Stimulated activated CD4-positive, alpha-beta T cell treated with anti-CD3 and anti-CD28 coated beads, Interleukin-1b, Interleukin-23, amount 100 ng/mL, for 1 hour (primary cell): ENCODE measurements around the gene GPR6.

Experiments used
- DNase-seq, 2 donors: peaks; one replicate each; pipeline ENCODE4 v3.0.0-alpha.2; 2020; ENCODE audit warnings: low read depth in 2 of 2

Gene GPR6

DNA sequence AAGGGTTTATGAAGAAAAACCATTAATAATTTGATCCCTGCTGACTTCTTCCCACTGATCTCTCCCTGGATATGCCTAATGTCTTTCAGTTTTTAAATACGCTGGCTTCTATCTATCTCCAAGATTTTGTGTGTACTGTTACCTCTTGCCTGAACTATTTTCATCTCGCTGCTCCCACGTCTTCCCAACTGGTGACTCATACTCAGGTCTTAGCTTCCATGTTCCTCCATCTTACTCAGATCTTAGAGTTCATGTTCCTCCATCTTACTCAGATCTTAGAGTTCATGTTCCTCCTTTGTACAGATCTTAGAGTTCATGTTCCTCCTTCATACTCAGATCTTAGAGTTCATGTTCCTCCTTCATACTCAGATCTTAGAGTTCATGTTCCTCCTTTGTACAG is 21.6 kb downstream of the GPR6 start:
- no peak for DNase-seq

GRCh38 chr6:110002676-110003075 is 24.6 kb downstream of the GPR6 start:
- no peak for DNase-seq

DNA sequence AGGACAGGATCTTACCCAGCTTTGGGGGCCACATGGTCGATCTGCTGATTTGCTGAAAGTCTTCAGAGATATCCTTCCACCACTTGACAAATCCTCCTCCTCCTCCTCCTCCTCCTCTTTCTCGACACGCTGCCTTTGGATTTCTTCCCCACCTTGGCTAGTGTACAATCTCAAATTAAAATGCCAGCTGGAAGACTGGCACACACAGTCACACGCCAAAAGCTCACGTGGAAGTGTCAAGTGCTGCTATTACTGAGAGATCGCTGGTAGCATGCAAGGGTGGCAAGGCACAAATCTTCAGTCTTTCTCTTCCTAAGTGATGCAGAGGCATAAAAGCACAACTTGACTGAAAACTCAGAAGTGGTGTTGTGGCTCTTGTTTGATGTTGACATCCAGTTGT is 35.3 kb downstream of the GPR6 start:
- DNase-seq, result no peak

GRCh38 chr6:110015206-110015605 is 37.1 kb downstream of the GPR6 start:
- DNase-seq, result no peak

DNA sequence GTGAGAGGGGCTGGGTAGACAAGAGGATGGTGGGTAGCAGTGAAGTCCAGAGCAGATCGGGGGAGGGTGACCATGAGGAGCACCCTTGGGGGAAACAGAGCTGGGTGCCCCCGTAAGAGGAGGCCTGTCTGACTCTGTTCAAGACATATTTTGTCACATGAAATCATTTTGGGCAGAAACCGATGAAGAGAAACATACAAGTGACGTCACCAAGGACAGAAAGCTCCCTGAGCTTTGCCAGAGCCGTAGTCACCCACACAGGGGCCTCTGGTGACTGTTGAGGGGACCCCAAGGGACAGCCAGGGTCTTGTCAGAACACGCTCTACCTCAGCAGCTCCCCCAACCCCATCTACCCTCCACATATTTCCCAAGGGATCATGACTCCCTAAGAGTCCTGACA is 39.2 kb downstream of the GPR6 start:
- no peak for DNase-seq

- no peak for DNase-seq
Measured at GRCh38 chr6:110017946-110018345, 39.8 kb downstream of the GPR6 start.

DNA sequence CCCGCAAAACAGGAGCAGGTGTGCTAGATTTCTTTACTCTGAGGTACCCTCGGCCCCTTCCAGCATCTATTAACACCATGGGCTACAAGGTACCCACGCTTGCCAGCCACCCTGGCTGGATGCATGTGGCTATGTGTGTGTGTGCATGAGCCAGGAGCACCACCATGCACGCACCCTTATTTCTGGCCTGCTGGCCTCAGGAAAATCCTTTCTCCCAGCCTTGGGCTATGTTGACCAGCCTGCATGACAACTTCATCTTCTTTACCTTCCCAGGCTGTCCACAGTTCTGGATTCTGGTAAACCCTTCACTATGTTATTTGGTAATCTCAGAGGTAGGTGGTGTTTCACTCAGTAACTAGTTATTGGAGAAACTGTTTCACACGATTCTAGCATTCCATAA is 40.4 kb downstream of the GPR6 start:
- DNase-seq, result no peak

- no peak for DNase-seq
Measured at GRCh38 chr6:110020888-110021287, 42.8 kb downstream of the GPR6 start.

- DNase-seq, result no peak
Measured at GRCh38 chr6:110029144-110029543, 51.0 kb downstream of the GPR6 start.
